Sigmoid colon (tissue), 7 donors: Measurements from ENCODE around the gene SLC15A3. TPM values are rescaled to one million over a fixed set of nuclear protein-coding genes. Genes with fewer than 3 reads are reported as not detected.

Experiments used
- DNase-seq: peaks from one replicate; pipeline ENCODE4 v3.0.0-alpha.2; 2019
- H3K27ac ChIP-seq, 4 donors: fragments of 200-600 bp; sonication (generic); one replicate each; pipeline ENCODE4 v1.5.1; 2016 to 2019; ENCODE audit warnings: mild to moderate bottlenecking in 1 of 4
- H3K27me3 ChIP-seq, 3 donors: fragments of 200-600 bp; sonication (generic); one replicate each; pipeline ENCODE4 v1.5.1; 2019; ENCODE audit warnings: mild to moderate bottlenecking in 1 of 3
- H3K36me3 ChIP-seq, 4 donors: fragments of 200-600 bp; sonication (generic); one replicate each; pipeline ENCODE4 v1.5.1; 2016 to 2019
- H3K4me1 ChIP-seq, 4 donors: fragments of 200-600 bp; sonication (generic); one replicate each; pipeline ENCODE4 v1.5.1; 2017 to 2019
- H3K4me3 ChIP-seq, 4 donors: fragments of 200-600 bp; sonication (generic); one replicate each; pipeline ENCODE4 v1.5.1; 2017 to 2019; ENCODE audit warnings: mild to moderate bottlenecking in 2 of 4, moderate library complexity in 1 of 4
- H3K9me3 ChIP-seq, 4 donors: fragments of 200-600 bp in 3 of 4; sonication (generic) in 3 of 4; one replicate each; pipeline versions ENCODE4 v1.5.1 to v1.6.1; 2013 to 2019
- EP300 ChIP-seq, 4 donors: sonication (generic); formaldehyde crosslinking; IDR thresholded peaks; one replicate each; pipeline ENCODE4 v1.6.1; 2017; ENCODE audit warnings: antibody characterized with exemption in 4 of 4
- POLR2A ChIP-seq, 2 donors: fragments of 450-650 bp; IDR thresholded peaks; one replicate each; pipeline ENCODE4 v1.6.1; 2016; ENCODE audit warnings: antibody characterized with exemption in 2 of 2, mild to moderate bottlenecking in 2 of 2, moderate library complexity in 2 of 2
- POLR2AphosphoS5 ChIP-seq, 4 donors: sonication (generic); formaldehyde crosslinking; IDR thresholded peaks; one replicate each; pipeline ENCODE4 v1.6.1; 2017; ENCODE audit warnings: antibody characterized with exemption in 4 of 4
- WGBS, 2 donors: extraction: QIAGEN DNeasy Blood & Tissue Kit; methylation state at CpG; one replicate each; pipeline ENCODE4 v1.1.7; 2013; 5-methylcytosine and 5-hydroxymethylcytosine counted together
- intact Hi-C: fragments of 100-400 bp; cut with DNase I; formaldehyde crosslinking; loops from one replicate; pipeline ENCODE4 v1.15.1; 2023
- polyA plus RNA-seq, 3 donors: library from polyadenylated mRNA; stranded (reverse); fragments of 200-250 nt; gene quantifications; one replicate each; pipeline ENCODE4 v1.2.3, GENCODE V29; 2013
- total RNA-seq, 4 donors: library from RNA; depleted of rRNA; stranded (reverse); fragments of >200 nt; gene quantifications; one replicate each; pipeline ENCODE4 v1.1.0, GENCODE V29; 2016
- TF ChIP-seq, protein P1 (sequence below), 4 experiments: fragments of 450-650 bp in 3 of 4; fragments of 200-600 bp in 1 of 4; IDR thresholded peaks; one replicate each; pipeline ENCODE4 v1.5.1; 2016 to 2019; ENCODE audit warnings: antibody characterized with exemption in 4 of 4, mild to moderate bottlenecking in 3 of 4, moderate library complexity in 2 of 4
- donor health status: healthy with polysubstance abuse.
- donor health status: Bipolar disorder and iron deficiency.
- donor health status: healthy.

Gene SLC15A3
- total and polyA plus RNA-seq, 7 donors, result 12.8 to 43.9 (median 21.3) TPM

DNA sequence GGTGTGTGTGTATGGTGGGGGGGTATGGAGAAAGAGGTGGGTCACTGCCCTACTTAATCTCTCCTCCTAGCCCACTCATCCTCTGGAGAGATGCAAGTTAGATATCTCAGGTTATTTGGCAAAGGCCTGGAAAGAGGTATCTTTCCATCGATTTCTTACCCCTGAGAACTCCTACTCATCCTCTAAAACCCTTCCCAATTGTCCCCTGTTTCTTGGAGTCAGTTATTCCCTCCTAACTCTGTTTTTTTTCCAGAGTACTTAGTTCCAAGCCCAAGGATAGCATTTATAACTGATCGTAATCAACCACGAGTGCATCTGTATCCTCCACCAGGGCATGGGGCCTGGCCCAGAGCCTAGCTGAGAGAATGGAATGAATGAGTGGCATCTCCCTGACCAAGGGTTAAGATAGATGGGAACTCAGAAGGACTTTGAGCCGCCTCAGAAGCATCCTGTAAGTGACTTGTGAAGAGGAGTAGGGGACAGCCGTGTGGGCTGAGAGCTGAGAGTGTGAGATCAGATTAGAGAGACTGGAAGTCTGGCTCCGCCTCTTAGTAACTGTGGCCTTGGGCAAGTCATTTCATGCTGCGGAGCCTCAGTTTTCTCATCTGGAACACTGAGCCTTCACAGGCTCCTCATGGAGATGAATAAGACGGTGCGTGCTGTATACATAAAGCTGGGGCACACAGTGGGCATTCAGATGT is 35.8 kb upstream of the SLC15A3 start:
- DNase-seq, result no peak
- TF ChIP-seq POLR2AphosphoS5 (IDR thresholded peaks at IDR 0.05) (no peak), EP300 (IDR thresholded peaks at IDR 0.05) (no peak), POLR2A (IDR thresholded peaks at IDR 0.05) (no peak)
- TF ChIP-seq, protein P1, sequence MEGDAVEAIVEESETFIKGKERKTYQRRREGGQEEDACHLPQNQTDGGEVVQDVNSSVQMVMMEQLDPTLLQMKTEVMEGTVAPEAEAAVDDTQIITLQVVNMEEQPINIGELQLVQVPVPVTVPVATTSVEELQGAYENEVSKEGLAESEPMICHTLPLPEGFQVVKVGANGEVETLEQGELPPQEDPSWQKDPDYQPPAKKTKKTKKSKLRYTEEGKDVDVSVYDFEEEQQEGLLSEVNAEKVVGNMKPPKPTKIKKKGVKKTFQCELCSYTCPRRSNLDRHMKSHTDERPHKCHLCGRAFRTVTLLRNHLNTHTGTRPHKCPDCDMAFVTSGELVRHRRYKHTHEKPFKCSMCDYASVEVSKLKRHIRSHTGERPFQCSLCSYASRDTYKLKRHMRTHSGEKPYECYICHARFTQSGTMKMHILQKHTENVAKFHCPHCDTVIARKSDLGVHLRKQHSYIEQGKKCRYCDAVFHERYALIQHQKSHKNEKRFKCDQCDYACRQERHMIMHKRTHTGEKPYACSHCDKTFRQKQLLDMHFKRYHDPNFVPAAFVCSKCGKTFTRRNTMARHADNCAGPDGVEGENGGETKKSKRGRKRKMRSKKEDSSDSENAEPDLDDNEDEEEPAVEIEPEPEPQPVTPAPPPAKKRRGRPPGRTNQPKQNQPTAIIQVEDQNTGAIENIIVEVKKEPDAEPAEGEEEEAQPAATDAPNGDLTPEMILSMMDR (IDR thresholded peaks at IDR 0.05), result no peak
- Histone ChIP-seq H3K36me3 (no peaks in the 10 kb centered on the region), H3K9me3 (no peaks in the 10 kb centered on the region), H3K4me1 (no peaks in the 10 kb centered on the region), H3K4me3 (no peak overlapping the region), H3K27me3 (no peaks in the 10 kb centered on the region), H3K27ac (no peak overlapping the region)
- intact Hi-C loops, result no loop called here
- WGBS, 2 donors, result 83 to 92% methylated on average over 9 of the region's 9 CpGs

DNA sequence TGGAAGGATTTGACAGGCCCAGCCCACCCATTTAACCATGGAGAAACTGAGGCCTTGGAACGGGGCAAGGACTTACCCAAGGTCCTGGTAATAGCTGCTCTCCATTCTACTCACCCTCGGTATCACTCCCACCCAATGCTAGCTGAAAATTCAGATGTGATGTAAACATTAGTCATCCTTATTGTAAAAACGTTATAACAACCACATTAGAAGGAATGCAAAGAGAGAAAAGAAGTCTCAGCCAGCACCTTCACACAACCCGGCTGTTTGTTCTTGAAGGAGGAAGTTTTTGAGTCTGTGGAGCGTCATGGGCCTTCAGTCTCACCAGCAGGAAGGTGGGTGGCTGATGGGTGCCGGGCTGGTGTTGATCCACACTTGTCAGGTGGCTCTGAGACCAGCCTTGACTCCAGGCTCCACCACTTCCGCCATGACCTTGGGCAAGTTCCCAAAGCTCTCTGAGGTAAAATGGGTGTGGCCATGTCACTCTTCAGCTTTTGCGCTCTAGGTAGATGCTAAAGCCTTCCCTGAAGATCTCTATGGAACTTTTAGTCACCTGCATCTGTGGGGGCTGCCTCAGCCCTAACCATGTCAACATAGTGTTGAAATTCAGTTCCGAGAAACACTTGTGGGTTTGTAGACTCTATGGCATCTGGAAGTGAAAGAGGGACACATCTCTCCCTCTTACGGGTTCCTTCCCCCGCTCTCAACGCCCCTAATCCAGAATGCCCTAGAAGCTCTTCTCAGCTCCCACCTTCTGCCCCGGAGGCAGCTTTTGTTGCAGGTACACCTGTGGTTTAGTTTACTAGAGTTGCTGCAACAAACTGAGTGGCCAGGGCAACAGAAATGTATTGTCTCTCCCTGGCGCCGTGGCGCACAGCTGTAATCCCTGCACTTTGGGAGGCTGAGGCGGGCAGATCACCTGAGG is 34.3 kb upstream of the SLC15A3 start:
- WGBS, 2 donors, result 53 to 66% methylated on average over 17 of the region's 17 CpGs
- TF ChIP-seq POLR2AphosphoS5 (IDR thresholded peaks at IDR 0.05) (no peak), EP300 (IDR thresholded peaks at IDR 0.05) (no peak), POLR2A (IDR thresholded peaks at IDR 0.05) (no peak)
- TF ChIP-seq, protein P1 (IDR thresholded peaks at IDR 0.05), result no peak
- Histone ChIP-seq H3K4me3 (no peak overlapping the region), H3K4me1 (no peaks in the 10 kb centered on the region), H3K36me3 (no peaks in the 10 kb centered on the region), H3K9me3 (no peaks in the 10 kb centered on the region), H3K27ac (no peak overlapping the region), H3K27me3 (no peaks in the 10 kb centered on the region)
- DNase-seq, result no peak
- intact Hi-C loops, result no loop called here

DNA sequence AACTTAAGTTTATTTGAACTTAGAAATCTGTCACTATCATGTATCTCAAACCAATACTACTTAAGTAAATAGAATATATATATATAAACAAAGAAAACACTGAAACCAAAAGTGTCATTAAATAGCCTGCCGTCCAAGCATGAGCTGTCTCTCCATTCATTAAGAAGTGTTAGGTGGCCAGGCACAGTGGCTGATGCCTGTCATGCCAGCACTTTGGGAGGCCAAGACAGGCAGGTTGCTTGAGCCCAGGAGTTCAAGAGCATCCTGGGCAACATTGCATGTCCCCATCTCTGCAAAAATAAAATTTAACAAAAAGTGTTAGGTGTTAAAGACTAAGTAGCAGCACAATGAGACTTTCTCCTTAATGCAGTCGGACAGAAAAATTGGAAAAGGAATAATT is 33.5 kb upstream of the SLC15A3 start:
- H3K27me3 ChIP-seq, result no peaks in the 10 kb centered on the region
- H3K9me3 ChIP-seq, result no peaks in the 10 kb centered on the region
- intact Hi-C loops, result no loop called here
- H3K36me3 ChIP-seq, result no peaks in the 10 kb centered on the region
- no peak for DNase-seq
- H3K27ac ChIP-seq, result no peak overlapping the region
- H3K4me3 ChIP-seq, result no peak overlapping the region
- TF ChIP-seq POLR2A (IDR thresholded peaks at IDR 0.05) (no peak), POLR2AphosphoS5 (IDR thresholded peaks at IDR 0.05) (no peak), EP300 (IDR thresholded peaks at IDR 0.05) (no peak)
- TF ChIP-seq, protein P1 (IDR thresholded peaks at IDR 0.05), result no peak
- no peaks in the 10 kb centered on the region for H3K4me1 ChIP-seq
- WGBS, 2 donors, result 59 to 69% methylated on average over 2 of the region's 2 CpGs

DNA sequence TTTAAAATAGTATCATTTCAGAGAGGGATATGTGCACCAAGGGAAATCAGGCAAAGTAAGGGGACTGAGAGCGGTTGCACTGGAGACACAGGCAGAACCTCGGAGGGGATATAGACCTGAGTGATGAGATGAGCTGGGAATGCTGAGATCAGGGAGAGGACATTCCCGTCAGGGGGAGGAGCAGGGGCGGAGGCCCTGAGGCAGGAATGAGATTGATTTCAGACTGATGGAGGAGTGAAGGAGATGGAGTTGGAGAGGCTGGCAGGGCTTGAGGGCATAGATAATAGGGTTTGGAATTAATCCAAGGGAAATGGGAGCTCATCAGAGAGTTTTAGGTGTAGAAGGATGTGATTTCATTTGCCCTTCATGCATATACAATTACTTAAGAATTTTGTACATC is 32.7 kb upstream of the SLC15A3 start:
- H3K36me3 ChIP-seq, result no peaks in the 10 kb centered on the region
- H3K9me3 ChIP-seq, result no peaks in the 10 kb centered on the region
- no peaks in the 10 kb centered on the region for H3K27me3 ChIP-seq
- no peak overlapping the region for H3K27ac ChIP-seq
- H3K4me1 ChIP-seq, result no peaks in the 10 kb centered on the region
- TF ChIP-seq EP300 (IDR thresholded peaks at IDR 0.05), result no peak
- no peak for TF ChIP-seq POLR2AphosphoS5 (IDR thresholded peaks at IDR 0.05)
- TF ChIP-seq, protein P1 (IDR thresholded peaks at IDR 0.05), result no peak
- no peak for TF ChIP-seq POLR2A (IDR thresholded peaks at IDR 0.05)
- WGBS, 2 donors, result 70 to 71% methylated on average over 4 of the region's 4 CpGs
- no peak overlapping the region for H3K4me3 ChIP-seq
- intact Hi-C loops, result no loop called here
- no peak for DNase-seq
